Testis (tissue), 2 donors: ENCODE data around the gene MOV10L1.

Experiments used
- POLR2A ChIP-seq: fragments of 450-650 bp; IDR thresholded peaks from one replicate; pipeline ENCODE4 v1.6.1; 2017; ENCODE audit warnings: antibody characterized with exemption, mild to moderate bottlenecking, moderate library complexity
- TF ChIP-seq, protein P1 (sequence below), 3 experiments: fragments of 450-650 bp in 2 of 3; fragments of 200-600 bp in 1 of 3; sonication (generic) in 1 of 3; IDR thresholded peaks; one replicate each; pipeline ENCODE4 v1.5.1; 2016 to 2019; ENCODE audit warnings: antibody characterized with exemption in 3 of 3, mild to moderate bottlenecking in 2 of 3, moderate library complexity in 1 of 3

DNA sequence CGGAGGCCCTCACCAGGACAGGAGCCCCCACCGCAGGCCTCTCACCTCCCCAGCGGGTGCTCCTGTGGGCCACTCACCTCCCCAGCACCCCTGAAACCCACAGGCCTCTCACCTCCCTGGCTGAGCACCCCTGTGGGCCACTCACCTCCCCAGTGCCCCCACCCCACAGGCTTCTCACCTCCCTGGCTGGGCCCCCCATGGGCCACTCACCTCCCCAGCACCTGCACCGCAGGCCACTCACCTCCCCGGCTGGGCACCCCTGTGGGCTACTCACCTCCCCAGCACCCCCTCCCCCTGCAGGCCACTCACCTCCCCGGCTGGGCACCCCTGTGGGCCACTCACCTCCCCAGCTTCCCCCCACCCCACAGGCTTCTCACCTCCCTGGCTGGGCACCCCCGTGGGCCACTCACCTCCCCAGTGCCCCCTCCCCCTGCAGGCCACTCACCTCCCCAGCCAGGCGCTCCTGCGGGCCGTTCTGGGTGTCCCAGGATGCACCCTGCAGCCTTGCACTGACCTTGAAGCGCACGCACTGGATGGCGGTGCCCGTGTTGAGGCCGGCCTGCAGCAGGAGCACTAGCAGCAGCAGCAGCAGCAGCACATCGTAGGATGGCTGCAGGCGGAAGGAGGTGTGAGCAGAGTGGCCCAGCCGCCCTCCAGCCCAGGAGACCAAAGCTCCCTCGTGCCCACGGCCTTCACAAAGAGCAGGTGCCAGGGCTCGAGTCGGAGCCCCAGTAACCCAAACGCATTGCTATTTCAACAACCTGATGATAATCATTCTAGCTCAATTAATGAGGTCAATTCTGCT, 26.0 kb upstream of the MOV10L1 start:
- TF ChIP-seq, protein P1, sequence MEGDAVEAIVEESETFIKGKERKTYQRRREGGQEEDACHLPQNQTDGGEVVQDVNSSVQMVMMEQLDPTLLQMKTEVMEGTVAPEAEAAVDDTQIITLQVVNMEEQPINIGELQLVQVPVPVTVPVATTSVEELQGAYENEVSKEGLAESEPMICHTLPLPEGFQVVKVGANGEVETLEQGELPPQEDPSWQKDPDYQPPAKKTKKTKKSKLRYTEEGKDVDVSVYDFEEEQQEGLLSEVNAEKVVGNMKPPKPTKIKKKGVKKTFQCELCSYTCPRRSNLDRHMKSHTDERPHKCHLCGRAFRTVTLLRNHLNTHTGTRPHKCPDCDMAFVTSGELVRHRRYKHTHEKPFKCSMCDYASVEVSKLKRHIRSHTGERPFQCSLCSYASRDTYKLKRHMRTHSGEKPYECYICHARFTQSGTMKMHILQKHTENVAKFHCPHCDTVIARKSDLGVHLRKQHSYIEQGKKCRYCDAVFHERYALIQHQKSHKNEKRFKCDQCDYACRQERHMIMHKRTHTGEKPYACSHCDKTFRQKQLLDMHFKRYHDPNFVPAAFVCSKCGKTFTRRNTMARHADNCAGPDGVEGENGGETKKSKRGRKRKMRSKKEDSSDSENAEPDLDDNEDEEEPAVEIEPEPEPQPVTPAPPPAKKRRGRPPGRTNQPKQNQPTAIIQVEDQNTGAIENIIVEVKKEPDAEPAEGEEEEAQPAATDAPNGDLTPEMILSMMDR (IDR thresholded peaks at IDR 0.05) = no peak
- TF ChIP-seq POLR2A = no peak
